ENCODE data around the gene UGT1A6. TPM values are rescaled to one million over a fixed set of nuclear protein-coding genes. Genes with fewer than 3 reads are reported as not detected.

Gene UGT1A6
- total RNA-seq, 1 donor from 2014 or later = 1.9 TPM

- DNase-seq (ENCODE audit: extremely low spot score, unreplicated experiment) = no peak
- no peaks in the 10 kb centered on the region for H3K36me3 Mint-ChIP-seq
- H3K27ac Mint-ChIP-seq = no peak overlapping the region
- H3K9me3 Mint-ChIP-seq = no peaks in the 10 kb centered on the region
- no peak overlapping the region for H3K4me3 Mint-ChIP-seq
- H3K27me3 Mint-ChIP-seq = peaks cover 8% of the 10 kb centered on the region
- H3K4me1 Mint-ChIP-seq (ENCODE audit: unreplicated experiment) = no peaks in the 10 kb centered on the region
- no peak for TF ChIP-seq CTCF (conservative IDR thresholded peaks at IDR 0.05)
Measured at GRCh38 chr2:233791151-233791882, 98.6 kb downstream of the UGT1A6 start.

DNA sequence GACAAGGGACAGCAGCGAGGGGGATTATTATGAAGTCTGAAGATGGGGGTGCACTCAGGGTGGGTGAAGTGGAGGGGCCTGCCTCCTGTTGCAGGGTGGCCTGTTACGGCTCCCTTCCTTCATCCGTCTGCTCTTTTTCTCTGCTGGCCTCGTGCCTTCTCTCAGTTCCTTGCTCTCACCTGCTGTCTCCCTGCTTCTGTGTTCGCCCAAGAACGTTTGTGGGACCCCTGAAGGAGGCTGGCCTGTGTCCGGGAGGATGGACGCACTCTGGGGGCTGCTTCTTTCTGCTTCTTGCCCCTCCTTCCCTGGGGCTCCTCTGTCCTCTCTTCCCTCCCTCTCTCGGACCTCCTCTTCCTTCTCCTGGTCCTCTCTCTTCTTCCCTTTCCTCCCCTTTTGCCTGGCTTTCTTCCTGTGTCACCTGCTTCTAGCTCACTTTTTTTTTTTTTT is 99.2 kb downstream of the UGT1A6 start:
- no peaks in the 10 kb centered on the region for H3K9me3 Mint-ChIP-seq
- H3K36me3 Mint-ChIP-seq = no peaks in the 10 kb centered on the region
- no peaks in the 10 kb centered on the region for H3K4me1 Mint-ChIP-seq (ENCODE audit: unreplicated experiment)
- DNase-seq (ENCODE audit: extremely low spot score, unreplicated experiment) = no peak
- H3K4me3 Mint-ChIP-seq = no peak overlapping the region
- TF ChIP-seq CTCF (conservative IDR thresholded peaks at IDR 0.05) = no peak
- H3K27me3 Mint-ChIP-seq = peaks cover 8% of the 10 kb centered on the region
- H3K27ac Mint-ChIP-seq = no peak overlapping the region

GRCh38 chr2:233792720-233793119 is 100.0 kb downstream of the UGT1A6 start:
- no peaks in the 10 kb centered on the region for H3K9me3 Mint-ChIP-seq
- H3K27ac Mint-ChIP-seq = no peak overlapping the region
- no peaks in the 10 kb centered on the region for H3K36me3 Mint-ChIP-seq
- DNase-seq (ENCODE audit: extremely low spot score, unreplicated experiment) = no peak
- H3K27me3 Mint-ChIP-seq = peaks cover 8% of the 10 kb centered on the region
- no peak for TF ChIP-seq CTCF (conservative IDR thresholded peaks at IDR 0.05)
- no peaks in the 10 kb centered on the region for H3K4me1 Mint-ChIP-seq (ENCODE audit: unreplicated experiment)
- H3K4me3 Mint-ChIP-seq = no peak overlapping the region

DNA sequence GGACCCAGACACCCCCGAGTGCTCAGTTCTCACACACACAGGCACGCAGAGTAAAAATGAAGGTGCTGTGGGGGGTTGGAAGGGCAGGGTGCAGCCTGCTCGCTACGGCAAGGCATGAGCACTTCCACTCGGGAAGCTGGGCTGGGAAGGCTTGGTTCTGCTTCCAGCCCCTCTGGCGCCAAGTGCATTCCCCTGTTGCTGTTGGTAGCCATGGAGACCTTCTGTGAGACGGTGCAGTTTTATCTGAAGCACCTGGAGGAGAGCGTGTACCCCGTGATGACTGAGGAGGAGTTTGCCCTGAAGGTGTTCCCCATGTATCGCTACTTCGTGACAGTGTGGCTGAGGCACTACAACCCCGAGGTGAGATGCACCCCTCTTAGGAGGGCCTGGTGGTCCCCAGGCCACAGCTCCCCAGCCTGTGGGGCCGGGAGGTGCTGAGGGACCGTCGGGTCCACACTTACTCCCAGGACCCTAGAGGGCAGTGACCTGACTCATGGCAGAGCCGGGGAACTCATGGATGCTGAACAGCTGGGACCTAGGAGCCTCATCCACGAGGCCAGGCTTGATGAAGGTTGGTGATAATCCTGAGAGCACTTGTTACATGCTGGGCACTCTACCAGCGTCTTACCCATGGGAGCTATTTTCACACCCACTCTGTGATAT is 100.9 kb downstream of the UGT1A6 start:
- H3K36me3 Mint-ChIP-seq = no peaks in the 10 kb centered on the region
- DNase-seq (ENCODE audit: extremely low spot score, unreplicated experiment) = no peak
- no peak for TF ChIP-seq CTCF (conservative IDR thresholded peaks at IDR 0.05)

DNA sequence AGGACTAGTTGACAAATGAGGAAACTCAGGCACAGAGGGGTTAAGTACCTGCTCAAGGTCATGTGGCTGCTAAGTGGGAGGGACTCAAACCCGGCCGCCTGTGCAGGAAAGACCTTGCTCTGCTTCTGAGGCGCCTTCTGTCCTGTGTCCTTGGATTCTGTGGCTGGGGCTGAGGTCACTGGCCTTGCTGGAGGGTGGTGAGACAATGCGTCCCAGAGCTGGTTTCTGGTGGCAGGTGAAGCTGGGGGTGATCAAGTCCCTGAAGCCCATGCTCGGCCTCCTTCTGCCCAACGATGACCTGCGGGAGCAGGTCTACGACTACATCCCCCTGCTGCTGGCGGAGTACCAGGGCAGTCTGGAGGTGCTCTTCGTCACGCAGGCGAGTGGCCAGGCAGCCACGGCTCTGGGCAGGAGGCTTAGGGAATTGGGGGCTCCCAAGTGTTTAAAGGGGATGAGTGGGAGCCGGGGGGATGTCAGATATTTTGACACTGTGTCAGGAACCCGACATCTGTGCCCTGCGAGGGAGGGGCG is 101.5 kb downstream of the UGT1A6 start:
- no peaks in the 10 kb centered on the region for H3K36me3 Mint-ChIP-seq
- TF ChIP-seq CTCF (conservative IDR thresholded peaks at IDR 0.05) = no peak
- no peak for DNase-seq (ENCODE audit: extremely low spot score, unreplicated experiment)
- H3K4me1 Mint-ChIP-seq (ENCODE audit: unreplicated experiment) = no peaks in the 10 kb centered on the region
- H3K27ac Mint-ChIP-seq = no peak overlapping the region
- no peak overlapping the region for H3K4me3 Mint-ChIP-seq
- no peaks in the 10 kb centered on the region for H3K9me3 Mint-ChIP-seq
- H3K27me3 Mint-ChIP-seq = peaks cover 8% of the 10 kb centered on the region

More for the DNA sequence above, 100.9 kb downstream of the UGT1A6 start:
- Mint-ChIP-seq H3K9me3 (no peaks in the 10 kb centered on the region), H3K27me3 (peaks cover 8% of the 10 kb centered on the region), H3K4me3 (no peak overlapping the region), H3K4me1 (ENCODE audit: unreplicated experiment) (no peaks in the 10 kb centered on the region), H3K27ac (no peak overlapping the region)
